ENCODE measurements around the gene CLRN3.

The CLRN3 gene

DNA sequence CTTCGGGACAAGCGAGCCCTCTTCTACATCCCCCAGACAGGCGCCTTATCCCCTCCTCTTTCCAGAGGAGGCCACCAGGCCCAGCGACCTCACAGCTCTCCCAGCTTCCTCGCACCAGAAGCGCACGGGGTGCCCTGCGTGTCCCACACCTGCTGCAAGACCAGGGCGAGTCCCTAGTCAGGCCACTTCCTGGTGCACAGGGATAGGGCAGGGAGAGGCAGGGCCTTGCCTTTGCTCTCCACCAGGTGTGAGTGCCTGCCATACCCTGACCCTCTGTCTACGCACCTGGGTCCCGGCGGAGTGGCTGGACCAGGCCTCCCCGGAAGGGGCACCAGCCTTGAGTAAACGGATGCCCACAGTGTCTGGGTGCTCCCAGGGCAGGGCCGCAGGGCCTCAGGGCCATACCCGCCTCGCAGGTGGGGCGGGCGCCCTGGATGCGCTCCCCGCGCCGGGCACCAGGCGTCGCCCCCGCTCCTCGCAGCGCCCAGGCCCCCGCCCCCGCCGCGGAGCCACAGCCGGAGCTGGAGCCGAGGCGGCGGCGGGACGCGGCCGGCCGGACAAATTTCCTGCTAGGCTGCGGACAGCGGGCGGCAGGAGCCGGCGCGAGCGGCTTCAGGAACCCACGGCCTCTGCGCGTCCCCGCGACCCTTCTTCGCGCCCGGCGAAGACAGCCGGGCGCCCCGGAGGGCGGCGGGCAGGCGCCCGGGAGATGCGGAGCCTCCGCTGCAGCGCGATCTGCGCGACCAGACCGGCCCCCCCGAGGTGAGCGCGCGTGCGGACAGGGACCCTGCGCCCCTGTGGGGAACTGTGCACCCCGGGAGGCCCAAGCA, 14.0 kb upstream of the CLRN3 start, which contains the start of gene PTPRE:
PTPRE (plus strand) TSS at position 556 of the 830 bp plus-strand sequence. CDS start 133,779 bp downstream, outside the sequence.
- no peak for TF ChIP-seq TAF1 (IDR thresholded peaks at IDR 0.05; ENCODE audit: borderline replicate concordance, low read depth, low read length)
- no peak for TF ChIP-seq POLR2A (IDR thresholded peaks at IDR 0.05; ENCODE audit: low read depth, low read length)
- no peak for TF ChIP-seq POLR2AphosphoS5 (IDR thresholded peaks at IDR 0.05; ENCODE audit: low read depth, low read length)
- DNase-seq (ENCODE audit: insufficient read length) (peak; percentile 59), FAIRE-seq (no peak)

- TF ChIP-seq POLR2AphosphoS5 (IDR thresholded peaks at IDR 0.05; ENCODE audit: low read depth, low read length), result no peak
- no peak for TF ChIP-seq TAF1 (IDR thresholded peaks at IDR 0.05; ENCODE audit: borderline replicate concordance, low read depth, low read length)
- no peak for TF ChIP-seq POLR2A (IDR thresholded peaks at IDR 0.05; ENCODE audit: low read depth, low read length)
- FAIRE-seq (no peak), DNase-seq (ENCODE audit: insufficient read length) (no peak)
Measured at GRCh38 chr10:127905848-127906261, 13.1 kb upstream of the CLRN3 start.

DNA sequence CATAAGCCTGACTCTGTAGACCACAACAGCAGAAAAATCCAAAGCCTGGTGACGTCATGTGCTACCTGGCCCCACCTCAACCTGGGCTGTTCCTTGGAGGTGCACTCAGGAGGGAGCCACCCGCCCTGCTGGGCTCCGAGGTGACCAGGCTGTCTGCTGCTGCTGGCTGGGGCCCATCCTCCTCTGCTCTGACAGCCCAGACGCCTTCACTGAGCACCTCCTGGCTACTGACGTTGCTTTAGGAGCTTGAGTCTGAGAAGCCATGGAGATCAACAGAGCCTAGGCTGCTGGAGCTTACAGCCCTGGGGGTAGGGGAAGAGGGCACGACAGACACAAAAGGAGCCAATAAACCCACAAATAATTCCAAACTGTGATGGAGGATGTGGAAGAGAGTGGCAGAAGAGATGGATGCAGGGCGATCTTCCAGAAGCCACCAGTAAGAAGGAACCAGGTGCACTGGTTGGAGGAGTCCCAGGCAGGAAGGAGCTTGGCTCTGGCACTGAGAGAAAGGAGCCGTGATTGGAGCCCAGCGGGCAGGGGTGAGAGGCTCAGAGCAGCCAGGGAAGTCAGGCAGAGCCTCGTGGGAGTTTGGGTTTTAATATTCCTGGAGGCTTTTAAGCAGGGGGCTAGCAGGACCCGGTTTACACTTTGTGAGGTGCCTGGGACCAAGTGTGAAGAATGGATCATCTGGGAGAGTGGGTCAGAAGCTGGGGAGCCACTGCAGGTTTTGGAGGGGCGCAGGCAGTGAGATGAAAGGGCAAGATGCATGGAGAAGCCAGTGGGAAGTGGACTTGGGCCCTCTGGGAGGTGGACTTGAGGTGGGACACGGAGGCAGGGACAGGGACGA, 12.5 kb upstream of the CLRN3 start:
- no peak for FAIRE-seq

GRCh38 chr10:127904311-127905000, 11.7 kb upstream of the CLRN3 start:
- FAIRE-seq (no peak), DNase-seq (ENCODE audit: insufficient read length) (no peak)
- TF ChIP-seq POLR2AphosphoS5 (IDR thresholded peaks at IDR 0.05; ENCODE audit: low read depth, low read length), result no peak
- TF ChIP-seq POLR2A (IDR thresholded peaks at IDR 0.05; ENCODE audit: low read depth, low read length), result no peak
- TF ChIP-seq TAF1 (IDR thresholded peaks at IDR 0.05; ENCODE audit: borderline replicate concordance, low read depth, low read length), result no peak

More for the DNA sequence above, 12.5 kb upstream of the CLRN3 start:
- DNase-seq (ENCODE audit: insufficient read length), result no peak
- TF ChIP-seq TAF1 (IDR thresholded peaks at IDR 0.05; ENCODE audit: borderline replicate concordance, low read depth, low read length) (no peak), POLR2A (IDR thresholded peaks at IDR 0.05; ENCODE audit: low read depth, low read length) (no peak), POLR2AphosphoS5 (IDR thresholded peaks at IDR 0.05; ENCODE audit: low read depth, low read length) (no peak)

DNA sequence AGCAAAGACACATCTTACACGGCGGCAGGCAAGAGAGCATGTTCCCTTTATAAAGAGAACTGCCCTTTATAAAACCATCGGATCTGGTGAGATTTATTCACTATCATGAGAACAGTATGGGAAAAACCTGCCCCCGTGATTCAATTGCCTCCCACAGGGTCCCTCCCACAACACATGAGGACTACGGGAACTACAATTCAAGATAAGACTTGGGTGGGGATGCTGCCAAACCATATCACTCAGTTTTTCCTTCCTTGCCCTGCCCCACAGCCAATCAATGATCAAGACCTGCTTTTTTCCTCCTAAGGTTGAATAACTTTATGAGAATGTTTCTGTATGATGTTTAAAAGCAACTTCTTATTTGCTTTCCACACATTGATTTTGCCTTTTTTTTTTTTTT, 11.0 kb upstream of the CLRN3 start:
- DNase-seq (ENCODE audit: insufficient read length) (no peak), FAIRE-seq (no peak)
- TF ChIP-seq TAF1 (IDR thresholded peaks at IDR 0.05; ENCODE audit: borderline replicate concordance, low read depth, low read length) (no peak), POLR2AphosphoS5 (IDR thresholded peaks at IDR 0.05; ENCODE audit: low read depth, low read length) (no peak), POLR2A (IDR thresholded peaks at IDR 0.05; ENCODE audit: low read depth, low read length) (no peak)

DNA sequence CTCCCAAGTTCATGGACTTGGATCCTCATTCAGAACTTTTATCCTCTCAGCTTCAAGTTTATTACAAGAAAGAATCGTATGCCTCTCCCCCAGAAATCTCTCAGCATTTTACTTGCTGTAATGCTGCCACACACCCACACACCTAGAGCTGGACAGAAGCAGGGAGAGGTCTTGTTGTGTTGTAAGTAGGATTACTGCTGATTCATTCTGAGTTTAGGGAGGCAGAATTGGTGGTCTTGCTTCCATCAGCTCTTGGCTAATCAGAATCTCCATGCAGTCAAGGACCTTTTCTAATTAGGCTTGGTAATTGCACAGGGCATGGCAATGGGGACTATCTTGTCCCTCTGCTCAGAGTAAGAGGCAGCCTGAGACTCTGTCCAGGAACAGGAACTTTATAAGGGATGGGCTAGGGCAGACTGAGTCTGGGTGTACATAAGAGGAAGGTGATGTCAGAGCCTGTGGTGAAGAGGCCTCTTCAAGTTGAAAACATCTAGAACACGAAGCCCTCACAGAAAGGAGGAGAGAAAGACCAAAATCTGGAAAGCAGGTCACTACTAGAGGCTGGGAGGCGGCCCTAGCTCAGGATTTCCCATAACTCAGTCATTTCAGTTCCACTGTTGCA, 7.1 kb upstream of the CLRN3 start:
- no peak for FAIRE-seq
- DNase-seq (ENCODE audit: insufficient read length), result no peak

GRCh38 chr10:127897177-127897576, 4.4 kb upstream of the CLRN3 start:
- no peak for FAIRE-seq
- no peak for DNase-seq (ENCODE audit: insufficient read length)
- no peak for TF ChIP-seq POLR2AphosphoS5 (IDR thresholded peaks at IDR 0.05; ENCODE audit: low read depth, low read length)
- no peak for TF ChIP-seq TAF1 (IDR thresholded peaks at IDR 0.05; ENCODE audit: borderline replicate concordance, low read depth, low read length)
- no peak for TF ChIP-seq POLR2A (IDR thresholded peaks at IDR 0.05; ENCODE audit: low read depth, low read length)

More for the DNA sequence above, 7.1 kb upstream of the CLRN3 start:
- no peak for TF ChIP-seq POLR2AphosphoS5 (IDR thresholded peaks at IDR 0.05; ENCODE audit: low read depth, low read length)
- TF ChIP-seq TAF1 (IDR thresholded peaks at IDR 0.05; ENCODE audit: borderline replicate concordance, low read depth, low read length), result no peak
- TF ChIP-seq POLR2A (IDR thresholded peaks at IDR 0.05; ENCODE audit: low read depth, low read length), result no peak

GRCh38 chr10:127896590-127896989, 3.8 kb upstream of the CLRN3 start:
- TF ChIP-seq POLR2AphosphoS5 (IDR thresholded peaks at IDR 0.05; ENCODE audit: low read depth, low read length), result no peak
- TF ChIP-seq TAF1 (IDR thresholded peaks at IDR 0.05; ENCODE audit: borderline replicate concordance, low read depth, low read length), result no peak
- no peak for TF ChIP-seq POLR2A (IDR thresholded peaks at IDR 0.05; ENCODE audit: low read depth, low read length)
- FAIRE-seq (no peak), DNase-seq (ENCODE audit: insufficient read length) (no peak)

DNA sequence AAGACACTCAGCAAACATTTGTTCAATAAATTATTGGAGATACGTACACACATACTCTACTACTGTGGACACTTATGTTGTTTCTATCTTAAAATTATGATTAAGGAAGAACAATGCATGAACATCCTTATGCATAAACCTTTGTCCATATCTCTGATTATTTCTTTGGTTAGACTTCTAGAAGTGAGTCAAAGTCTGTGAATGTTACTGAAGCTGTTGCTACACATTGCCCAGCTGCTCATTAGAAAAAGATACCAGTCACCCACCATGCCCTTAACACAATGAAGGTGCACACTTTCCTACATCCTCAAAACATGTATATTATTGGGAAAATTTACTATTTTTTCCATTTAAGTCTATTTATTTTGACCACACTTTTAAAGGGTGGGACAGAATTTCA, 1.4 kb upstream of the CLRN3 start:
- TF ChIP-seq POLR2A (IDR thresholded peaks at IDR 0.05; ENCODE audit: low read depth, low read length), result no peak
- no peak for TF ChIP-seq POLR2AphosphoS5 (IDR thresholded peaks at IDR 0.05; ENCODE audit: low read depth, low read length)
- TF ChIP-seq TAF1 (IDR thresholded peaks at IDR 0.05; ENCODE audit: borderline replicate concordance, low read depth, low read length), result no peak
- FAIRE-seq, result no peak

DNA sequence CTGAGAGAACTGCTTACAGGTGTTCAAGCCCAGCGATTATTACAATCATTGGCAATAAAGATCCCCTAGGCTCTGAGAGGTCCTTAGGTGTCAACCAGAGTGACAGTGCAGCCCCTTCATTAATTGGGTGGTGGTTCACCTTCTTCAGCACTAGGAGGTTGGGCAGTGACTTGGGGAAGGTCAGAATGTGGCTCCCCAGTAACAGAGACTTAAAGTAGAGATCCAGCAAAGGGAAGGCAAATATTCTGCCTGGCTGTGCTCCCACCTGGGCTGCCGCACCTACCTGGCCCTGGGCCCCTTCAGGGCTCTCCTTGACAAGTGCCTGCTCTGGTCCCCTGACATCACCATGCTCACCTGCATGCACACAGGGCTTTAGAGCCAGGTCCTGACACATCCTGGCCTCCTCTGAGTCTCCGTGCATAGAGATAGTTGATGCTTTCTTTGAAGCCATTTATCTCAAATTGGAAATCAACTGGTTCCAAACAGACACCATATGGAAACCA, 1.9 kb downstream of the CLRN3 start:
- DNase-seq (ENCODE audit: insufficient read length) (no peak), FAIRE-seq (no peak)
- TF ChIP-seq TAF1 (IDR thresholded peaks at IDR 0.05; ENCODE audit: borderline replicate concordance, low read depth, low read length) (no peak), POLR2A (IDR thresholded peaks at IDR 0.05; ENCODE audit: low read depth, low read length) (no peak), POLR2AphosphoS5 (IDR thresholded peaks at IDR 0.05; ENCODE audit: low read depth, low read length) (no peak)

More for the DNA sequence above, 1.4 kb upstream of the CLRN3 start:
- no peak for DNase-seq (ENCODE audit: insufficient read length)
